Activated naive CD8-positive, alpha-beta T cell treated with anti-CD3 and anti-CD28 coated beads, Interleukin-2, amount 50 U/mL, for 16 hours (primary cell): ENCODE measurements around the gene GLP1R.

Experiments
- DNase-seq: peaks from one replicate; pipeline ENCODE4 v3.0.0-alpha.2; 2020; ENCODE audit warnings: low read depth, low spot score

The GLP1R gene

GRCh38 chr6:39044181-39044580, 4.4 kb upstream of the GLP1R start:
- DNase-seq, result no peak

DNA sequence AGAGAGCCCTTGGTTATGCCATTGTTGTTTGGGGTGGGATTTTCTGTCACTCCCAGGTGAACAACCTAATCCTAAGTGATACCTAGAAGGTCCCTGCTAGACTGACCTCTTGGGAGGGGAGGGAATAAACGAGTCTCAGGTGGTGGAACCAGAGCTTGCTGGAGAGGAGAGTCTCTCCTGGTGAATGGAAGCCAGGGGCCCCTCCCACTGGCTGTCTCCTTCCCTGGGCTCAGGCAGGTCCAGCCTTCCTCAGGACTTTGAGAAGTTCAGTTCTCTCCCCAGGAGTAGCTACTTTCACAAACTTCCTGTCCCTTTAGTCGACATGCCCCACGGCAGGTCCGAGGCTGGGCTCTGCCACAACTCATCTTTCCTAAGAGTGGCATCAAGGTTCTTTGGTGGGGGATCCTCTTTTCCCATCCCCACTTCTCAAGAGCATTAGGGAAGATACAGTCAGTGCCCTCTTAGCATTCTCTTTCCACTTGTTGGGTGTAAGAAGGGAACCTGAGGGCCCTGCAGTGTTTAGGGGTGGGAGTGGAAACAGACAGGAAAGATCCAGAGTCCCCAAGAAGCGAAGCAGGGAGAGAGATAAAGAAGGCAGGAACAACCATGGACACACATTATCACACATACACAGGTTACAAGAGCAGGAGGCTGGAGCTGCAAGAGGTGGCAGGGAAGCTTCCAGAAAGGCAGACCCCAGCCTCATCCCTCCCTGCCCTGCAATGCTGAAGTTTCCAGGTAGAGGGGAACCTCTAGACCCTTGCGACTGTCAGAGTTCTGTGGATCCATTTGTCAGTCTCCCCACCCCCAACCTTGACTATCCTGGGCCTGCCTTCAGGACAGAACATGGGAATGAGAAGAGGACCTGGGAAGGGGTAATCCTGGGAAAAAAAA, 900 bp upstream of the GLP1R start:
- no peak for DNase-seq

- no peak for DNase-seq
Observed at GRCh38 chr6:39049575-39050283, 1.1 kb downstream of the GLP1R start.

DNA sequence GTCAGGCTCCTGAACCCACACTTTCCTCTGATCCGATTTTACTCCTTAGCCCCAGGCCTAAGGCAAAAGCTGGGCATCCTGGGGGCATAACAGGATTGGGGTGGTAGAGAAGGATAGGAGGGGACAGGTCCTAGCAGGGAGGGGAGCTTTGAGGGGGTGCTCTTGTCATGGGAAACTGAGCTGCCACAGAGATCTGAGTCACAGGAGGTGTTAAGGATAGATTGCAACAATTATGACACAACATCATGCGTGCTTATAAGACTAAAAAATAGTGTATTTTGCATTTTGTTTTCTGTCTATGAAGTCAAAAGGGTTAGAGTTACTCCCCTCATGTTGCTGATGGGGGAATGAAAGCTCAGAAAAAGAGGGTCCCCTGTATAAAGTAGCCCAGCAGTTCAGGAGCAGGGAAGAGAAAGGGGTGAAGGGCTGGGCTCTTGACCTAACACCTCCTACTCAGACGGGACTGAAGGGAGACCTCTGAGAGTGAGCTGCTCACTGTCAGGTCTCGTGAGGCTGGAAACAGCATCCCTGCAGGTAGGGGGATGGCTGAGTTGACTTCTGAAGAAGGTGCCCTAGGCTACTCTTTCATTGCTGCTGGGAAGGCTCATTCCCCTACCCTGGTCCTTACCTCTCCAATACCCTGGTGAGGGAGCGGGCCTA, 2.0 kb downstream of the GLP1R start:
- no peak for DNase-seq

GRCh38 chr6:39051399-39052122, 3.0 kb downstream of the GLP1R start:
- no peak for DNase-seq

DNA sequence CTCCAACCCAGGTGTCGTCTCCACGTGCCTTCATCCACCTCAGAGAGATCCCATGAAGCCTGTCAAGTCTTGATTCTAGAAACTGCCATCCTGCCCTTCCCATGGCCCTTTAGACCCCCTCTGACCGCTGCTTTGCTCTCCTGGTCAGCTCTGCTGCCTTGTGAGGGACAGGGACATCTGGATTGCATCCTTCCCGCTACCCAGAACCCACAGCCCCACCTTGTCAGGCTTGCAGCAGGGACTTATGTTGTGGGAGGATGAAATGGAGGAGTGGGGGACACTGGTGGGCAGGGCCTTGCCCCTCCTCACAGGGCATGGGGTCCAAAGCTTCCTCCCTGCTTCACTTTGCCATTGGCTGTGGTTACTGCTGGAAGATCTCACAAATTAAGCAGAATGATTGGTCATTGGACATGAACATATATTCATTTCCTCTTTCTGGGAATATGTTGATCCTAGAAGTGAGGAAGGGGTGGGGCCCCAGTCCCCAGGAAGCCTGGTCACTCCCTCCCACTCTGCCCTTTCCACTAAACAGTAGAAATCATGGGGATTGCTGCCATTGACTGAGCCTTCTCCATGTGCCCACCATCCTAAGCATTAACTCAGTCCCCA, 4.5 kb downstream of the GLP1R start:
- DNase-seq, result no peak

- no peak for DNase-seq
Observed at GRCh38 chr6:39053854-39054576, 5.4 kb downstream of the GLP1R start.

- DNase-seq, result no peak
Observed at GRCh38 chr6:39054577-39055142, 6.1 kb downstream of the GLP1R start.

GRCh38 chr6:39055661-39056060, 7.1 kb downstream of the GLP1R start:
- no peak for DNase-seq

- DNase-seq, result no peak
Observed at GRCh38 chr6:39056191-39056590, 7.6 kb downstream of the GLP1R start.

GRCh38 chr6:39056681-39057080, 8.1 kb downstream of the GLP1R start:
- DNase-seq, result no peak

DNA sequence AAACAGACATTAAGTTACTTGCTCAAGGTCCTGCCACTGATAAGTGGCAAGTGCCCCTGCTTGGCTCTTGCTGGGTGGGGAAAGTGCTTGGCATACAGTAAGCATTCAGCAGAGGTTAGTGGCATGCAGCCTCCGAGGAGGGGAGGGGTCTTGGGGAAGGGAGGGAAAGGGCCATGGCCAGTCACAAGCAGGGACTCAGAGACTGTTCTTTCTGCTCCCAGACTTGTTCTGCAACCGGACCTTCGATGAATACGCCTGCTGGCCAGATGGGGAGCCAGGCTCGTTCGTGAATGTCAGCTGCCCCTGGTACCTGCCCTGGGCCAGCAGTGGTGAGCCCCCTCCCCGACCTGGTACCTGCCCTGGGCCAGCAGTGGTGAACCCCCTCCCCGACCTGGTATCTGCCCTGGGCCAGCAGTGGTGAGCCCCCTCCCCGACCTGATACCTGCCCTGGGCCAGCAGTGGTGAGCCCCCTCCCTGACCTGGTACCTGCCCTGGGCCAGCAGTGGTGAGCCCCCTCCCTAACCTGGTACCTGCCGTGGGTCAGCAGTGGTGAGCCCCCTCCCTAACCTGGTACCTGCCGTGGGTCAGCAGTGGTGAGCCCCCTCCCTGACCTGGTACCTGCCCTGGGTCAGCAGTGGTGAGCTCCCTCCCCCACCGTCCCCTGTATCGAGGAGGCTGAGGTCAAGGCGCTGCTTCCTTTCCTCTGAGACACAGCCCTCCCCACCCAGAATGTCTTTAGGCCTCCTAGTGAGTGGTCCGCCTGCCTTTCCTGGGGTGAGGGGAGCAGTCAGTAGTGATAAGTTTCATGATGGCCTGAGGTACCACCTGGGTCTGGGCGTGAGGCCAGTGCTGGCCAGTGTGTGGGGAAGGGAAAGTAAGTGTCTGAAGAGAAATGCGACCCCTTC, 8.9 kb downstream of the GLP1R start:
- DNase-seq, result no peak

- DNase-seq, result no peak
Observed at GRCh38 chr6:39058471-39059147, 10.0 kb downstream of the GLP1R start.

- no peak for DNase-seq
Observed at GRCh38 chr6:39059496-39060310, 11.1 kb downstream of the GLP1R start.

GRCh38 chr6:39060467-39061160, 12.0 kb downstream of the GLP1R start:
- no peak for DNase-seq

DNA sequence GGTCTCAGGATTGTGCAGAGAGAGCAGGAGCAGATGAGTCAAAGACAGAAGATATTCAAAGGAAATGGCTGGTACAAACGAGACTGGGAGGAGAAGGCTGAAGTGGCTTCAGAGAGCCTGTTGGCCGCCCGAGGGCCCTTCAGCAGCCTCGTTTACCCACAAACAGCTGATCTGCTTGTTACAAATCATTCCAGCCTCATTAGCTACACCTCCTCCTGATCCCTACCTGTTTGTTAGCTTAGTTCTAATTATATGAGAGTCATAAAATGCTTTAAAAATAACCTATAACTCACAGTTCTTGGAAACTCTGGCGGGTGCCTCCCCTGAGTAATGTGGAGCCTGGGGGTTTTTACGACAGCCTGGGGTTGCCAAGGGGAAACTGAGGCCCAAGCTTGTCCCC, 12.6 kb downstream of the GLP1R start:
- DNase-seq, result no peak

GRCh38 chr6:39061588-39061987, 13.0 kb downstream of the GLP1R start:
- DNase-seq, result no peak
